Activated T-cell treated with anti-CD3 and anti-CD28 coated beads, Interleukin-2, amount 50 U/mL, for 4 hours (primary cell): ENCODE measurements around the gene PMEPA1. TPM values are rescaled to one million over a fixed set of nuclear protein-coding genes. Genes with fewer than 3 reads are reported as not detected.

Experiments
- ATAC-seq, 2 donors: fragments of 200-7000 bp; cut with Tn5 transposase; one replicate each; pipeline ENCODE4 v1.10.0; 2021
- DNase-seq: peaks from one replicate; pipeline ENCODE4 v3.0.0-alpha.2; 2020
- H3K27me3 Mint-ChIP-seq: one replicate; pipeline ENCODE4 v1.8.0; 2021; ENCODE audit warnings: low read depth, mixed read lengths
- H3K36me3 Mint-ChIP-seq: one replicate; pipeline ENCODE4 v1.8.0; 2022; ENCODE audit warnings: mixed read lengths; ENCODE audit not compliant: insufficient read depth
- H3K4me1 Mint-ChIP-seq: one replicate; pipeline ENCODE4 v1.8.0; 2021; ENCODE audit warnings: low read depth, mixed read lengths
- H3K4me3 Mint-ChIP-seq: one replicate; pipeline ENCODE4 v1.8.0; 2021; ENCODE audit warnings: mild to moderate bottlenecking, moderate library complexity, mixed read lengths
- H3K9me3 Mint-ChIP-seq: one replicate; pipeline ENCODE4 v1.8.0; 2021; ENCODE audit warnings: mixed read lengths
- total RNA-seq, 3 donors: library from RNA; stranded (reverse); gene quantifications; one replicate each; pipeline ENCODE4 v1.2.1, GENCODE V29; 2021

PMEPA1 gene
- total RNA-seq, 3 donors from 2014 or later, result 4.3 to 7.4 (median 5.6) TPM

DNA sequence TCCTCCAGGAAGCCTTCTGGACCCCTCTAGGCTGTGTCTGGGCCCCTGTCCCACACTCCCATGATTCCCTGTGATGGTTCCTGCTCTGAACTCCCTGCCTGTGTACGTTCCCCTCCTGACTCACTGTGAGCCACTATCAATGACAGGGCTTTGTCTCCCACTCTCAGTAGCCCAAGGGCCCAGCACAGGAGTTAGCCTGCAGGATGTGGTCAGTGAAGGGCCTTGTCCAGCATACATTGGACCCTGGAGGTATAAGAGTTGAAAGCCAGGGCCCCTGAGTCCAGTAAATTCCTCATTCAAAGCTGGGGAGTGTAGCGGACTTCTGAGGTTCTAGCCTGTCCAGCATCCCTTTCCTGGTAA, 108.6 kb downstream of the PMEPA1 start:
- peaks cover 17% of the 10 kb centered on the region for H3K4me1 Mint-ChIP-seq
- H3K4me3 Mint-ChIP-seq, result no peak overlapping the region
- no peak for DNase-seq
- H3K9me3 Mint-ChIP-seq, result no peaks in the 10 kb centered on the region
- peaks cover 4% of the 10 kb centered on the region for H3K36me3 Mint-ChIP-seq
- ATAC-seq, result no peak
- peaks cover 2% of the 10 kb centered on the region for H3K27me3 Mint-ChIP-seq

- Mint-ChIP-seq H3K4me1 (peaks cover 14% of the 10 kb centered on the region), H3K9me3 (no peaks in the 10 kb centered on the region), H3K27me3 (peaks cover 2% of the 10 kb centered on the region), H3K36me3 (no peaks in the 10 kb centered on the region), H3K4me3 (no peak overlapping the region)
- ATAC-seq (no peak), DNase-seq (no peak)
Observed at GRCh38 chr20:57600320-57601210, 109.2 kb downstream of the PMEPA1 start.

DNA sequence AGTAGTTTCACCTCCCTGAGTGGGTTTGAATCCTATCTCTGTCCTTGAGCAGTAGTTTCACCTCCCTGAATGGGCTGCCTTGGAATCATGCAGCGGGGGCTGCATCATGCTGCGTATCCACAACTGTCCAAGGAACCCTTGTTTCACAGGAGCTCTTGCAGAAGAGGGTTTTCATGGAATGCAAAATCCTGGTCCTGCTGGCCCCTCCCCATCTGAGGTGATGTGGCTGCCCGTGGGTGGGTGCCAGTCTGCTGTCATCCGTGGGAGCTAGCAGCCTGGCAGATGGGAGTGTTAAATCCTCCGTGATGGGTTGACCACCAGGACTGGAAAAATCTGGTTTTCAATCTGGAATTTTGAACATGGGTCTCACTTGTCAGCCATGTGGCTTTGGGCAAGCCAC, 111.3 kb downstream of the PMEPA1 start:
- Mint-ChIP-seq H3K4me1 (peaks cover 2% of the 10 kb centered on the region), H3K4me3 (no peak overlapping the region), H3K27me3 (peaks cover 2% of the 10 kb centered on the region), H3K36me3 (no peaks in the 10 kb centered on the region), H3K9me3 (no peaks in the 10 kb centered on the region)
- DNase-seq (no peak), ATAC-seq (no peak)

Other genes with a start within 250 kb of the PMEPA1 start
- gene CTCFL, start 184.9 kb downstream of the PMEPA1 start, total RNA-seq, result under 1 TPM; 0.11 to 0.27 (median 0.15) TPM
- gene PCK1, start 148.9 kb downstream of the PMEPA1 start, total RNA-seq, result under 1 TPM; 0.21 to 0.68 (median 0.22) TPM
- gene ZBP1, start 89.6 kb downstream of the PMEPA1 start, total RNA-seq, result under 1 TPM in 2 of 3 donors, not detected in 1; 0.13 to 0.27 TPM